ENCODE data around the gene FETUB.

Gene FETUB

DNA sequence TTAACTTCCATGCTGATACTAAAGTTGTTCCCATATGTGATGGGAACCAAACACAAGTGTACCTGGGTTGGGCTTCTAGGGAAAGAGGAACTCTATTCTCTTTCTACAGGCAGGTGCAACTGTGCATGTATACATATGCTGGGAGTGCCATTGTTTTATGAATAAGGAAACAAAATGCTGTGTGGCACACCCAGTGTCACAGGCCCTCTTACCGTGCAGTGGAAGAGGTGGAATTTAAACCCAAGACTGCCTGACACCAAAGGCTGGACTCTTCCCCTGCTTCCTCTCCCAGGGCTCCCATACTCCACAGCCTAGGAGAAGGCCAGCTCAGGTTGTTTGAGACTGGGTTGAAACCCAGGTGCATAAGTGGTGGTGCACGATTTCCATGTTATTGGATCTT, 1.9 kb upstream of the FETUB start:
- no peak for DNase-seq

DNA sequence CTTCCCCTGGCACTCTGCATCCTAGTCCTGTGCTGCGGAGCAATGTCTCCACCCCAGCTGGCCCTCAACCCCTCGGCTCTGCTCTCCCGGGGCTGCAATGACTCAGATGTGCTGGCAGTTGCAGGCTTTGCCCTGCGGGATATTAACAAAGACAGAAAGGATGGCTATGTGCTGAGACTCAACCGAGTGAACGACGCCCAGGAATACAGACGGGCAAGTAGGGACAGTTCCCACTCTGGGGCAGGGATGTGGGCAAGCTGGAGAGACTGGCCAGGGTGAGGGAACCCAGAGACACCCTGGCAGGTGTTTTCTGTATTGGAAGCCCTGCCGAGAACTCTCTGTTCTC, 247 bp downstream of the FETUB start:
- no peak for DNase-seq

DNA sequence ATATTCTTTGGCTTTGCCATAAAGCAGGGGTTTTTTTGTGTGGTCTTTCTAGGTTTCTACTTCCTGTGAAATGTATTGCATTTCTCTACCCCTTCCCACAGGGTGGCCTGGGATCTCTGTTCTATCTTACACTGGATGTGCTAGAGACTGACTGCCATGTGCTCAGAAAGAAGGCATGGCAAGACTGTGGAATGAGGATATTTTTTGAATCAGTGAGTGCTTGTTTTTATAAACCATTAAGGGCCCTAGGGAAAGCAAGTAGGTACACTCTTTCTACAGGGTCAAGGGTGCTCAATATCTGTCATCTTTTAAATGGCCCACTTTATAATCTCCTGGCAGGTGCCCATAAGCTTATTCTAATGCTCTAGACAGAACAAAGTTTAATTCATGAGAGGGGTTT, 730 bp downstream of the FETUB start:
- DNase-seq = no peak

DNA sequence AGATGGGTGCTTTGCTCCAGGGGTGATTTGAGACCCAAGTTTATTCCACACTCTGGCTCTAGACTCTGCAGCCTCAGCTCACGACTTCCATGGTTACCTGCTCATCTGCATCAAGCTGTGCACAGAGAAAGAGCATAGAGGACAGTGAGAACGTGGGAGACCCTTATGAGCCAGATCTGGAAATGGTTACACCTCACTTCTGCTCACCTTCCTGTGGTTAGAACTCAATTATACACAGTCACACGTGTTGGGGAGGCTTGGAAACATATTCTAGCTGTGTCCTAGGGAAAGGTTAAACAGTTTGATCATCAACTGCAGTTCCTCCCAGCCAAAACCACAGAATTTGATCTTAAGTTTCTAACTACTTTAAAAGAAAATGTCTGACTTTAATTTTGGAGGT, 1.8 kb downstream of the FETUB start:
- DNase-seq = peak; percentile 8

DNA sequence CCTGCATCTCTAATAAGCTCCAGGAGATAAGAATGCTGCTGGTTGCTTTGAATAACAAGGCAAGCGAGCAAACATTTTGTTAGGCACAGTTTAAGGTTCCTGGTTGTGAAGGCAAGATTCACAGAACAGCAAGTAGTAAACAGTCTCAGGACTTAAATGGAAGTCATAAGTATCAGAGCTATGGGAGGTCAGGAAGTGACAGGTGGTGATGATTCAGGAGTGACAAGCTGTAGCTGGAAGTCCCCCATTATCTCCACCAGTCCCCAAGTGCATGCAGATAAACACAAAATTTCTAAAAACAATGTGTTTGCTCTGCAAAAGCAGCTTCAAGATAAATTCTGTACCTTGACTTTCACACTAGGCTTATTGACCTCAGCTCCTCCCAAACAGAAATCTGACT, 3.3 kb downstream of the FETUB start:
- DNase-seq = peak; percentile 40

DNA sequence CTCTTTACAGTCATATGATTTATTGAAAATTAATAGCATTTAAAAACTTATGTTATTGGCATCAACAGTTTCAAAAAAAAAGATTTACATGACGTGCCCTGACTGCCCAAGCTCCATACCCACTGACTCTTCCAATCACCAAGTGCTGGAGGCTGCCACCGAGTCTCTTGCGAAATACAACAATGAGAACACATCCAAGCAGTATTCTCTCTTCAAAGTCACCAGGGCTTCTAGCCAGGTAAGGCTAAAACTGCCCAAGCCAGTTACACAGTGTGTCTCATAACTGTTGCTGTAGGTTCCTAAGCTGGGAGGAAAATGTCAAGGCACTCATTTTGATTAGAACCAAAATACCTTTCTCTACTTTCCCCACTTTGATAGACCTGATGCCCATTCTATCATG, 4.5 kb downstream of the FETUB start:
- no peak for DNase-seq

DNA sequence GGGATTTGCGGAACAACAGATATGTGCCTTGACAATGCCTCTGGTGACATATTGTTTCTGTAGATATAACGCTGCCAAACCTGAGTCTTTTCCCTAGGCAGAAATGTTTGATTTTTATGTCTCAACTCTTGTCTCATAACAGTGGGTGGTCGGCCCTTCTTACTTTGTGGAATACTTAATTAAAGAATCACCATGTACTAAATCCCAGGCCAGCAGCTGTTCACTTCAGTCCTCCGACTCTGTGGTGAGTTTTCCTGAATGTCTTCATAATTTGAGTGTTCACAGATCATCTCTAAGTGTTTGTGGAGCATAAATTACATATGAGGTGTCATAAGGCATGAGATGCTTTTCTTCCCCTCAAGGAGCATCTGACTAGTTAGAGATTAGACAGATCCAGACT, 5.9 kb downstream of the FETUB start:
- DNase-seq = no peak

DNA sequence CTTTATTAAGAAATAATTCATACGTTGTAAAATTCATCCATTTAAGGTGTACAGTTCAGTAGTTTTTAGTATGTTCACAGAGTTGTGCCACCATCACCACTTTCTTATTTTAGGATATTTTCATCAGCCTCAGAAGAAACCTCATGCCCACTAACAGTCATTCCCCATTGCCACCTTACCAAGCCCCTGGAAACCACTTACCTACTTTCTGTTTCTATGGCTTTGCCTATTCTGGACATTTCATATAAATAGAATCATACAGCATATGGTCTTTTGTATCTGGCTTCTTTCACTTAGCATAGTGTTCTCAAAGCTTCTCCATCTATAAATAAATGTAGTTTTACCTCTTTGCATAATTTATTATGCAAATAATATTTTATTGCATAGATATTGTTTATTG, 6.6 kb downstream of the FETUB start:
- DNase-seq = no peak

DNA sequence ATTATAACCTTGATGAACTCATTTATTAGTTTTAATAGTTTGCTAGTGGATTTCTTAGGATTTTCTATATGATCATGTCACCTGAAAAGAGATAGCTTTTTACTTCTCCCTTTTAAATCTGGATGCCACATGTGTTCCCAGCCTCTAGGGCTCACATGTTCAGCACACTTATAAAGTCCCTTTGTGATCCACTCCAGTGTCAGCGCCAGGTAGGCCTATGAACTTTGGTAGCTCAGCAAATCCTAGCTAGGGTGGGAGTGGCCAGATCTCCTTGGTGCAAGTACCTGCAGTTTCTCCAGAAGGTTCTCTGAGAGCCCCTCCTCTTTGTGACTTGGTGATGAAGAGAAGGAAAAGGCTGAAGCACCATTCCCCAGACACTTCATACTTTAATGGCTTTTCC, 8.7 kb downstream of the FETUB start:
- no peak for DNase-seq

DNA sequence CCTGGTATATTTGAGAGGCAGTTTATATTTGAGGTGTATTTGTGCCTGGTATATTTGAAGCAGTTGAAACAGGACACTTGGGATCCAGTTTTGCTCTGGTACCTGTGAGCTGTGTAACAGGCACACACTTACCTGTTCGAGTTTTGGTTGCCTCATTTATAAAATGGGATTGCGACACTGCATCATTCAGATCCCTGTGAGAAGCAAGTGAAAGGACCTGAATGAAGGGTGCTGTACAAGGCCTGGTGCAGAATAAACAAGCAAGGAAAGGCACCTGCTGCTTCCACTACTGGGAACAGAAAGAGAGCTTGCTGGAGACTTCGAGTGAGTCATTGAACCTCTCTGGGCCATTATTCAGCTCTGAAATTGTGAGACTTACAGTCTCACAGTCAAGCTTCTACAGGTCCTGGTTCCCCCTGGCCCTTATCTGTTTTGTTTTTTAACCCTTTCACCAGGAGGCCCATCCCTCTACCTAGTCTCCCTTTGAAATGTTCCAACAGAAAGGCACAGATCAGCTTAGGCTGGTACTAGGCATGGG, 11.5 kb downstream of the FETUB start:
- DNase-seq = no peak

DNA sequence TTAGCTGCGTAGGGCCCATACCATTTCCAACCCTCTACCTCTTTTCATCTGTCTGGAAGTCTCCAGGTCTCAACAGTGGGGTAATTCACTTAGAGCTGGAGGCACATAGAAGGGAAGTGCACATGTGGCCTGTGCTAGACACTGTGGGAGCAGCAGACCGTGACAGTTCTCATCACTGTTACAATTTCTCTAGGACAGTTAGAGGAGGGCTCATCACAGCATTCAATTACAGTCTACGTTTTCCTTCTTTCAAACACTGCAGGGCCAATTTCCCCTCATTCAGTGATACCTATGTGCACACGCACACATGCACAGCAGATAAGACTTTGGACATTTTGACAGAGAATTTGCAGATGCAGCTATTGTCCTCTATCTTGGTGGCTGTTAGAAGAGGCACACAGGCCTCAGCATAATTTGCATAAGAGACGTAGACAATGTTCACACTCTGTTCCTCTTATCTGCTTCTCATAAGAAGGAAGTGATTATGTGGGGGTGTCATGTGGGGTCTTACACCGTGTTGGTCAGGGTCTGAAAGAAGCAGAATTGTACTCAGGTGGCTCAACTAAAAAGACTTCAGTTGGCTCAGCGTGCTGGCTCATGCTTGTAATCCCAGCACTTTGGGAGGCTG, 13.0 kb downstream of the FETUB start:
- no peak for DNase-seq

DNA sequence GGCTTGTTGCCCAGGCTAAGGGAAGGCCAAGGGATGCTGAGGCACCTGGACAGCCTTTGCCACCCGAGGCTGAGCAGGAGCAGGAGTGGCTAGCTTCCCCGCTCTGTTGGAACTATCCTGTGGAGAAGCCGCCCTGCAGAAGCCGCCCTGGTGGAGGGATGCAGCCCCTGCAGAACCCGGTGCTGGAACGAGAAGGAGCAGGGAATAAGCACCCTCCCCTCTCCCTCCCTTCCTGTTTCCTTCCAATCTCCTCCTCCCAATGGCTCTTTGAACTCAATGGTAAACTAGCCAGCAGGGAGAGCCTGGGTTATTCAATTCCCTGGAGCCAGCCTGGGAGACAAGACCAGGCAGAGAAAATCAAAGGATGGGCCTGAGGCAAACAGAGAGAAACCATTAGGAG, 13.8 kb downstream of the FETUB start:
- DNase-seq = no peak

DNA sequence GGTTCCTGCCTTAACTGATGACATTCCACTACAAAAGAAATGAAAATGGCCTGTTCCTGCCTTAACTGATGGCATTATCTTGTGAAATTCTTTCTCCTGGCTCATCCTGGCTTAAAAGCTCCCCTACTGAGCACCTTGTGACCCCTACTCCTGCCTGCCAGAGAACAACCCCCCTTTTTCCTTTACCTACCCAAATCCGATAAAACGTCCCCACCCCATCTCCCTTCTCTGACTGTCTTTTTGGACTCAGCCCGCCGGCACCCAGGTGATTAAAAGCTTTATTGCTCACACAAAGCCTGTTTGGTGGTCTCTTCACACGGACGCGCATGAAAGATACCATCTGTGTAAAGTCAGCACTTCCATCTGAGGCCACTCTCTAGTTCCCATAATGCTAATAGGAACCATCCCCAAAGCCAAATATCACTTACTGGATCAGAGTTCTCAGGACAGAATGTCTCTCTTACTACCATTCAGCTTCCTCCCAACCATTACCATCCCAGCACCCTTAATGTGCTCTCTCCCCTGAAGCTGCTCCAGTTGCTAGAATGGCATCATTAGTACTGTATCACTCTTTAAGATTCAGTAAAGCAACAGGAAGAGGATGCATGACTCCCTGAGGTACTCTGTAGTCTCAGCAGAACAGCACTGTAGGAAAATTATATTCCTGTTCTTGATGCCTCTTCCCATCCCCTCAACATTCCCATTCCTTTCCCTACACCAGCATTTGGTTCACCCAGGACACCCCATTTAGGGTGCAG, 23.3 kb downstream of the FETUB start:
- DNase-seq = no peak

DNA sequence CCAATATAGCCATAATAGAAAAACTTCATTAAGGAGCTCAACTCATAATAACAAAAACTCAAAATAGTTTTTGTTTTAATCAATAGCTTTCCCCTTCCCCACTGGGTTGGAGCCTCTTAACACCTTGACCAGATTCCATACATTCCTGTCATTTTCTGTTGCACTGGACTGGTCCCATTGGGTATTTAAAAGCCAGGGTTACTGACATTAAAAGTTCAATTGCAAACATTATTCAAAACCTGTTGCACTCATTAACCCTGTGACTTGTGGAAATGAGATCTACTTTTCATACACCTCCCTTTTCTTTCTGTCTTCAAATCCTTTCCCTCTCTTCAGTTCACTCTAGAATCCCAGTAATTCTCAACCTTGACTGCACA, 23.9 kb downstream of the FETUB start:
- DNase-seq = no peak

DNA sequence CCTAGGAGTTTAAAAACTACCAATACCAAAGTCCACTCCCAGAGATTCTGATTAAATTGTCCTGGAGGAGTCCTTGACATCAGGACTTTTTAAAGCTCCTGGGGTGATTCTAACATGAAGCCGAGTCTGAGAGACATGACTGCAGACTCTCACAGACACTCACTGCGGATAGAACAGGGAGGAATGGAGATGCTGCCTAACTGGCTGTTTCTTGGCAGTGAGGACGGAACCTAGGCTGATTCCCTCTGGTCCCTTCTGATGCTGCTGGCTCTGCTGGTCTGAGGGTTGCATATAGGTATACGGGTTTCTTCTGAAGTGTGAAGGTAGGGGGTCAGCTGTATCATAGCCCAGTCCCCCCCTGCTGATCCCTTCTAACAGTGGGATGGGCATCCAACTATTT, 24.3 kb downstream of the FETUB start:
- no peak for DNase-seq

DNA sequence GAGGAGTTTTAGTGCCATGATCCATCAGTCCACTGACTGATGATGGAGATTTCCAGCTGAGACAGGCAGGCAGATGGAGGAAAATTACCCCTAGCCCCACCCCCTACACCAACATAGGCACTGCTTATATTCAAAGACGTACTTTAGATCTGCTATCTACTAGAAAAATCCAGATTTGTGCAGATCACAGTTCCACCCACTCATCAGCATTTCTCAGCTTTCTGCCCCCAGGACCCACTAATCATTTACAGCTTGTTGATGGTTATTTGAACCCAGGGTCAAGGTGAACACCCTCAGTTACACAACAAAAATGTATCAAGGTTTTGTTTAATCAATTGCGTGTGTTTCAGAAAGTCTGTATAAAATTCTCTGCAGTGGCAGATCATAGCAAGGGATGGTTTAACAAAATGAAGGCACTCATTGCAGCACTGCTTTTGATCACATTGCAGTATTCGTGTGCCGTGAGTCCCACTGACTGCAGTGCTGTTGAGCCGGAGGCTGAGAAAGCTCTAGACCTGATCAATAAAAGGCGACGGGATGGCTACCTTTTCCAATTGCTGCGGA, 25.5 kb downstream of the FETUB start, which contains the start of gene HRG:
Gene HRG (plus strand): TSS at position 390 of the 564 bp plus-strand sequence. CDS start 18 bp downstream, at position 408.
- no peak for DNase-seq

DNA sequence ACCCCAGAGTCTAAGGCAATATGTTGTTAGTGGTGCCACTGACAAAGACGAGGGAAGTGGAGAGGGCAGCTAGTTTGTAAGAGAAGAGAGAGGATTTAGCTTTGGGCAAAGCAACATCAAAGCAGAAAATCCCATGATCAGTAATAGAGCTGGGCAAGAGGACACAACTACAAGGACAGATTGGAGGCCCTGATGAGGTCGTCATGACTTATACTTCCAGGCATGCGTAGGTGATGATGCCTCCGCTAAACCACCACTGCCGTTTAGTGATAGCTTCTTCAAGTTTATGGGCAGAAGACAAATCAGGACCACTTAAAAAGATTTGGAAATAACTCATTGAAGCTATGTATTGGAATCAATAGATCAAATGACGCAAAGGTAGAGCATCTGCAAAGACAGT, 28.2 kb downstream of the FETUB start:
- no peak for DNase-seq

DNA sequence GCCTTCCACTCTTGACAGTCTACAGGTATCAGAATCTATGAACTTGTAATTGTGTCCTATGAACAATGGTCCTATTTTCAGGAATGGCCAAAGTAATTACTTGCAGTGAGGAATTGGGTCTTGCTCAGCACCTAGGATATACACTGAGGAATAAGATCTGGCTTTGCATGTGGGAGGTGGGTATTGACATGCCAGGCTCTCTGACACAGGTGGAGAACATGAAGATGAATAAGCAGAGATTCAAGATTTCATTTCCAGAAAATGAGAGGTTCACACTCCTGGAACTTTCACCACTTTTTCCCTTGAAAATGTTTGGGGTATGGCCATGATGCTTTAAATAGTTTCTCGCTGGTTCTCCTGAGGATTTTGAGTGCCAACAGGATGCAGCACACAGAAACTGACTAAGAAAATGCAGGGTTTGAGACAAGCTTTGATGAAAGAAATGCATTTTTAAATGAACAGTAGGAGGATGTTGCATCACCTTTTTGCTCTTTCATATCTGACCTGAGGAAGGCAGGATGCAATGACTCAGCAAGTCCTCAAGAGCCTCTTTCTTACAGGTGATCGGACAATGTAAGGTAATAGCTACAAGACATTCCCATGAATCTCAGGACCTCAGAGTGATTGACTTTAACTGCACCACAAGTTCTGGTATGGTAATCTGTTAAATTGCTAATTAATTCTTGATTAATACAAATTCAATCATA, 29.3 kb downstream of the FETUB start:
- DNase-seq = no peak

DNA sequence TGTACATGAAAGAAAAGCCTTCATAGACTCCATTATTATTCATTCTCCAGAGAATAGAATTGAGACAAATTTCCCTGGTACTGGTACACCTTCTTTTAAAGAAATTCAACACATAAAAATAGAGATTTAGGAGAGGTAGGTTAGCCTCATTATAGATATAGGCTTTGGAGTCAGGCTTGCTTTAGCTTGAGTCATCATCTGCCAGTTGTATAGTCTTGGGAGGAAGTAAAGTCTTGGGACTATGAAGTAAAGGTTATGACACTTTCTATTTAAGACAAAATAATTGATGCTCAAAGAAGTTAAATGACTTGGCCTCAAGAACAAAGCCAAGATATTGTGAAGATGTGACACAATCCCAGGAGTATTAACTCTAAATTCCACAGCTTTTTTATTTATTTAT, 30.0 kb downstream of the FETUB start:
- no peak for DNase-seq

DNA sequence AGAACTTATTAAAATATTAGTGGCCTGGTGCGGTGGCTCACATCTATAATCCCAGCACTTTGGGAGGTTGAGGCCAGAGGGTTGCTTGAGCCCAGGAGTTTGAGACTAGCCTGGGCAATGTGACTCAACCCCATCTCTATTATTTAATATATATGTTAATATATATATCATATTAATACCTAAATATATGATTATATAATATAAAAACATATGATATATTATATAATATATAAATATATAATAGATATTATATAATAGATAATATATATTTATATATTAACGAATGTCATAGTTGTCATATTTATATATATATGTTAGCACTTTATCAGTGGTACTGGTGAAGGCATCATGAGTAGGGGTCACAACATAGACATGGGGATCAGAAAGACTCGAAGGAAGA, 30.9 kb downstream of the FETUB start:
- DNase-seq = no peak

DNA sequence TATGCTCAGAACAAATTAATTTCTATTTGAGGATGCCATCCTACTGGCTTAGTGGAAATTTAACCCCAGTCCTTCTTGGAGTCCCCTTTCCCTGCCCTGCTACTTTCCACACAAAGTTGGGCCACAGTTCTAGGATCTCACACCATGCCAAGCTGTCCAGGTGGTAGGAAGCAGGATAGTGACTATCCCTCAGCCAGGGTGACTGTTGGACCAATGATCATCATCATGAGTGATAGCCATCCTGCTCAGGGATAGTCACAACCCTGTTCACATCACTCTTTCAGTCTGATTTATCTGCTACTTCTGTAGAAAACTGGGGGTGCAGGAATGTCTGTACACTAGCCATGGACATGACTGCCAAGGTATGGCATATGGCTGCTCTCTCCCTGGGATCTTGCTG, 38.4 kb downstream of the FETUB start:
- no peak for DNase-seq

DNA sequence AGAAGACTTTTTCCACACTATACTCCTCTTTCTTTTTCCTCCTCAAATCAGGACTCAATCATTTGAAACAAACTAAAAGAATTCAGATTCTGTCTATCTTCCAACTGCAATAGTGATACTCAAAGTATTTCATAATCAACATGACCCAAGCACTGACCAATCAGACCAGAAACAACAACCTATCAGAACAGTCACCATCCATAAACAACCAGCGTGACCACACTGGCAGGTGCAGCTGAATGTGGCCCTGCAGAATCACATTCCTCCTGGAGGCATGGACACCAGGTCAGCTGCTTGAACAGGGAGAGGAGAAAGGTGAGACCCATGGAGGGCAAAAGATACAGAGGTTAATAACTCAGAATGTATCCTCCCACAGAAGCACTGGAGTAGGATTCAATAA, 39.0 kb downstream of the FETUB start:
- DNase-seq = no peak

DNA sequence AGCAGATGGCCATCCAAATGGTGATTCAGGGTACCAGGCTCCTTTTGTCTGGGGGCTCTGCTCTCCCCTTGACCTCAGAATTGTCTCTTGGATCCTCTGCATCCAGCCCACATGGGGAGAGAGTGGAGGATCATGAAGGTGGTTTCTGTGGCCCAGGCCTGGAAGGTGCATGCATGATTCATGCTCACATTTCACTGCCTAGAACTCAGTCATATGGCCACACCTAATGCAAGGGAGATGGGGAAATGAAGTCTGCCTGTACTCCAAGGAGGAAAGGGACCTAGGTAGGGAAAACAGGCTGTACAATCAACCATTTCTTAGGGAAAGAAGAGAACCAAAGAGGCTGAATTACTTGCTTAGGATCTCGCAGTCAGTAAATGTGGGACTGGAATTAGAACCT, 40.7 kb downstream of the FETUB start:
- DNase-seq = no peak

DNA sequence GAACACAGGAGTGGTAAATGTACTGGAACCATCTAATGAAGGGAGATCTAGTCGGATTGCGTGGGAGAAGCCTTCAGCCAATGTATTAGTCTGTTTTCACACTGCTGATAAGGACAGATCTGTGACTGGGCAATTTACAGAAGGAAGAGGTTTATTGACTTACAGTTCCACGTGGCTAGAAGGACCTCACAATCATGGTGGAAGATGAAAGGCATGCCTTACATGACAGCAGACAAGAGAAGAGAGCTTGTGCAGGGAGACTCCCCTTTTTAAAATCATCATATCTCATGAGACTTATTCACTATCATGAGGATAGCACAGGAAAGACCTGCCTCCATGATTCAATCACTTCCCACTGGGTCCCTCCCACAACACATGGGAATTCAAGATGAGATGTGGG, 42.6 kb downstream of the FETUB start:
- no peak for DNase-seq
